HEK293T (cell line): Measurements from ENCODE around the gene PTGES3L.

Experiments used
- CTCF ChIA-PET: fragments of 350-600 bp; formaldehyde crosslinking; extraction: SDS; loops from one replicate; lab custom pipeline; 2021; ENCODE audit warnings: antibody characterized with exemption, inconsistent platforms; lab: Yijun Ruan, JAX
- POLR2A ChIA-PET: fragments of 350-600 bp; formaldehyde crosslinking; extraction: SDS; loops from one replicate; lab custom pipeline; 2020; ENCODE audit warnings: antibody characterized with exemption, inconsistent platforms; lab: Yijun Ruan, JAX
- DNase-seq: peaks from one replicate; pipeline ENCODE4 v3.0.0; 2012; ENCODE audit warnings: mixed read lengths; ENCODE audit errors: extremely low spot score
- ARNT ChIP-seq: fragments of 450-650 bp; IDR thresholded peaks from 2 replicates; pipeline ENCODE4 v1.6.1; 2017; ENCODE audit warnings: mild to moderate bottlenecking
- BHLHE40 ChIP-seq: fragments of 450-650 bp; IDR thresholded peaks from 2 replicates; pipeline ENCODE4 v1.6.1; 2016; ENCODE audit warnings: mild to moderate bottlenecking, moderate library complexity, borderline replicate concordance
- CTBP1 ChIP-seq: fragments of 450-650 bp; IDR thresholded peaks from 2 replicates; pipeline ENCODE4 v1.6.1; 2016; ENCODE audit warnings: borderline replicate concordance
- ELF4 ChIP-seq: fragments of 450-650 bp; IDR thresholded peaks from 2 replicates; pipeline ENCODE4 v1.6.1; 2017; ENCODE audit warnings: antibody characterized with exemption
- FOXA1 ChIP-seq: fragments of 450-650 bp; IDR thresholded peaks from 2 replicates; pipeline ENCODE4 v1.6.1; 2016; ENCODE audit warnings: mild to moderate bottlenecking
- FOXK2 ChIP-seq: fragments of 450-650 bp; IDR thresholded peaks from 2 replicates; pipeline ENCODE4 v1.6.1; 2016; ENCODE audit warnings: mild to moderate bottlenecking
- FOXM1 ChIP-seq: fragments of 450-650 bp; IDR thresholded peaks from 2 replicates; pipeline ENCODE4 v1.6.1; 2017; ENCODE audit warnings: mild to moderate bottlenecking, borderline replicate concordance
- HDGF ChIP-seq: fragments of 450-650 bp; IDR thresholded peaks from 2 replicates; pipeline ENCODE4 v1.6.1; 2017; ENCODE audit warnings: antibody characterized with exemption, borderline replicate concordance
- L3MBTL2 ChIP-seq: fragments of 450-650 bp; conservative IDR thresholded peaks from 2 replicates; pipeline ENCODE4 v1.6.1; 2016; ENCODE audit warnings: mild to moderate bottlenecking
- LEF1 ChIP-seq: fragments of 450-650 bp; IDR thresholded peaks from 2 replicates; pipeline ENCODE4 v1.6.1; 2017; ENCODE audit warnings: mild to moderate bottlenecking, borderline replicate concordance
- NFRKB ChIP-seq: fragments of 450-650 bp; IDR thresholded peaks from 2 replicates; pipeline ENCODE4 v1.6.1; 2016; ENCODE audit warnings: mild to moderate bottlenecking, moderate library complexity
- SP1 ChIP-seq: fragments of 450-650 bp; IDR thresholded peaks from 2 replicates; pipeline ENCODE4 v1.6.1; 2017
- SUZ12 ChIP-seq: fragments of 450-650 bp; IDR thresholded peaks from 2 replicates; pipeline ENCODE4 v1.6.1; 2016; ENCODE audit warnings: mild to moderate bottlenecking
- TARDBP ChIP-seq: fragments of 450-650 bp; IDR thresholded peaks from 2 replicates; pipeline ENCODE4 v1.6.1; 2016
- ZNF384 ChIP-seq: fragments of 450-650 bp; IDR thresholded peaks from 2 replicates; pipeline ENCODE4 v1.6.1; 2016
- TF ChIP-seq, protein P1 (sequence below): fragments of 450-650 bp; IDR thresholded peaks from 2 replicates; pipeline ENCODE4 v1.6.1; 2016

The PTGES3L gene

DNA sequence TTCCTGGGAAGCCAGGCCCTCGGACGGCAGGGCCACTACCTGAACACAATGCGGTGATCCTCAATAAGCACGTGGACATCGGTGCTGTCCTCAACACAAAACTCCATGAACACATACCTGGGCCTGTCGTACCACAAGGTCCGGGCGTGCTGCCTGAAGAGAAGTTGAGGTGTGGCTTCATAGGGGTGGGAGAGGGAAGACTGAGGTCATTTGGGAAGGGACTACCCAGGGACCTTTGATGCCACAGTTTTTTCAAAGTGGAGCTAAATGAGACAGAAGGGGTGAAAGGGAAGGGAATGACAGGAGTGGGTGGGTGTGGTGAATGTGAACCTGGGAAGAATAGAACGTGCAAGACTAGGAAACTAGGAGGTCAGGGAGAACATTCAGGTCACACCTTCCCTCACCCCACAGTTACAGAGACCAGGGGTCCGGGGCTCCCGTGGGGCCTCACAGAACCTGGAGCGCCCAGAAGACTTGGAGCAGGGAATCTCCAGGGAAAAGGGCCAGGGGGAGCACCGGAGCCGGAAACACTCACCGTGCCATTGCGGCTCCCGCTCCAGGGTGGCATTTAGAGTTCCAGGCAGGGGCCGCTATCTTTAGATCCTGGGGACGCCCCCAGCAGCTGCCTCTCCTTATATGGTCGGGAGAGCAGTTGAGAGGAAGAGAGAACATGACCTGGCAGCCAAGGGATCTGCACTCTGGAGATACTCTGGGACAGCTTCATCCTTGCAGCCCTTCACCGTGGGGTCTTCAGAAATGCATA is at the start of gene PTGES3L:
PTGES3L (minus strand) TSS at position 570 of the 763 bp plus-strand sequence; CDS start at position 543, 27 bp downstream.
- DNase-seq, result peak; percentile 67
- ChIA-PET POLR2A (interaction anchor here (0.7 to 5.0 kb wide), 5 partner anchors 11 to 389 kb away, joined by 3 to 32 read pairs (median 4); partner anchors contain the start of genes AARSD1, BECN1 and RPL27), CTCF (interaction anchor here (1.8 kb wide), 1 partner anchor 18 kb away, joined by 9 read pairs; the partner anchor contains the start of gene RPL27)
- no peak for TF ChIP-seq FOXA1
- TF ChIP-seq, protein P1, sequence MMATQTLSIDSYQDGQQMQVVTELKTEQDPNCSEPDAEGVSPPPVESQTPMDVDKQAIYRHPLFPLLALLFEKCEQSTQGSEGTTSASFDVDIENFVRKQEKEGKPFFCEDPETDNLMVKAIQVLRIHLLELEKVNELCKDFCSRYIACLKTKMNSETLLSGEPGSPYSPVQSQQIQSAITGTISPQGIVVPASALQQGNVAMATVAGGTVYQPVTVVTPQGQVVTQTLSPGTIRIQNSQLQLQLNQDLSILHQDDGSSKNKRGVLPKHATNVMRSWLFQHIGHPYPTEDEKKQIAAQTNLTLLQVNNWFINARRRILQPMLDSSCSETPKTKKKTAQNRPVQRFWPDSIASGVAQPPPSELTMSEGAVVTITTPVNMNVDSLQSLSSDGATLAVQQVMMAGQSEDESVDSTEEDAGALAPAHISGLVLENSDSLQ, result no peak
- TF ChIP-seq CTBP1, result no peak
- no peak for TF ChIP-seq TARDBP
- TF ChIP-seq NFRKB, result no peak
- TF ChIP-seq ELF4, result no peak
- TF ChIP-seq L3MBTL2, result no peak
- no peak for TF ChIP-seq HDGF
- no peak for TF ChIP-seq ZNF384
- TF ChIP-seq LEF1, result no peak
- no peak for TF ChIP-seq SP1

DNA sequence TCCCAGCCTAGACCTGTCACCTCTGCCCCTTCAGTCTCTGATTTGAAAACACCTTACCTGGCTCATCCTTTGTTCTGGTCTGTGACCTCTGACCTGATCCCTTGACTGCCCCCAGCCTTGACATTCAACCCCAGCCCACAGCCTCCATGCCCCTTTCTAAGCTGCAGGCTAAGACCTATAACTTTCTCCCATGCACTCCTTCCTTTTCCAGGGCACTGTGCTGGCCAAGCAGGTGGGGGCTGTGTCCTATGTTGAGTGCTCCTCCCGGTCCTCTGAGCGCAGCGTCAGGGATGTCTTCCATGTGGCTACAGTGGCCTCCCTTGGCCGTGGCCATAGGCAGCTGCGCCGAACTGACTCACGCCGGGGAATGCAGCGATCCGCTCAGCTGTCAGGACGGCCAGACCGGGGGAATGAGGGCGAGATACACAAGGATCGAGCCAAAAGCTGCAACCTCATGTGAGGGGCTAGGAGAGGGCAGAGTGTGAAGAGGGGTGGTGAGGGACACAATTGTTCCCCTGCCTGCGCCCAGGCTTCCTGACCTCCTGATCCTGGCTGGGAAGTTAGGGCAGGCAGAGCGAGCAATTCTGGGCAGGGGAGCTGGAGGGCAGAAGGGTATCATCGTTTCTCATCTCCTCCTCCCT is 48.5 kb upstream of the PTGES3L start:
- ChIA-PET POLR2A (no interaction called here), CTCF (no interaction called here)
- TF ChIP-seq, protein P1, result no peak
- TF ChIP-seq ELF4, result no peak
- TF ChIP-seq SP1, result no peak
- TF ChIP-seq FOXK2, result no peak
- no peak for TF ChIP-seq SUZ12
- no peak for TF ChIP-seq BHLHE40
- no peak for TF ChIP-seq L3MBTL2
- no peak for TF ChIP-seq LEF1
- no peak for TF ChIP-seq ARNT
- TF ChIP-seq CTBP1, result no peak
- TF ChIP-seq FOXM1, result no peak
- no peak for TF ChIP-seq TARDBP
- no peak for TF ChIP-seq HDGF
- TF ChIP-seq NFRKB, result no peak
- TF ChIP-seq ZNF384, result no peak
- no peak for TF ChIP-seq FOXA1
- DNase-seq, result no peak

DNA sequence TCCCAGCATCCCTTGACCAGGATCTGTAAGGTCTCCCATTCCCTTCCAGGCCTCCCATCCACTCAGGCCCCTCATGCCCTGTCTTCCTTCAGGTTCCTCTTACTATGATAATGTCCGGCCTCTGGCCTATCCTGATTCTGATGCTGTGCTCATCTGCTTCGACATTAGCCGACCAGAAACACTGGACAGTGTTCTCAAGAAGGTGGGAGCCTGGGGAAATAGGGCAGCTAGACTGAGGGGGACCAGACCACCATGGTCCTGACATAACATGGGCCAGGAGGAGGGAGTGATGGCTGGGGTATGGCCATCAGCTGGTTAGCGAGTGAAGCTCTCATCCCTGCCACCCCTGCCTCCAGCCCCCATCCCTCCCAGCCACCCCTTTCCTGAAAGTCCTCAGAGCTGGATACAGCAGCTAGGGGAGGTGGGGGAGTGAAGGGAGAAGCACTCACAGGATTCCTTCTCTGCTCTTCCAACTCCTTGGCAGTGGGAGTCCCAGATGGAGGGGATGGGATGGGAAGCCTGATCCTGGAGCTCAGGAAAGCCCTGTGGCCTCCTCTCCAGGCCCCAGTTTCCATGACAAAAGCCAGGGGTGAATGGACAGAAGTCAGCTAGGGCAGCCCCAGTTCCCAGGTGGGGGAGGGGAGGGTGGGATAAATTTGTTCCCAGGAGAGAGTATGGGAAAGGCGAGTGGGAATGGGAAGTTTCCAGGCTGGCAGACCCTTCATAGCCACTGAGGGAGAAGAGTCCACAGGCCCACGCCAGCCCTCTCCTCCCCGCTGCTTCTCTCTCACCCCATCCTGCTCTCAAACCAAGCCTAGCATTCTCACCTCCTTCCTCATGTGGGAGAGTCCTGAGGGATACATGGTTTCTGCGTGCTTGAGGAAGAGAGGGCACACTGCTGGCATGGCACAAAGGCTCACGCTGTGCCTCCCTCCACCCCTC is 47.5 kb upstream of the PTGES3L start:
- DNase-seq, result no peak
- ChIA-PET CTCF (no interaction called here), POLR2A (interaction anchor here (0.8 to 2.9 kb wide), 2 partner anchors 29 to 341 kb away, joined by 3 to 14 read pairs; partner anchors contain the start of gene RPL27)
- no peak for TF ChIP-seq ARNT
- no peak for TF ChIP-seq SP1
- TF ChIP-seq, protein P1, result no peak
- TF ChIP-seq SUZ12, result no peak
- TF ChIP-seq HDGF, result no peak
- no peak for TF ChIP-seq NFRKB
- no peak for TF ChIP-seq CTBP1
- no peak for TF ChIP-seq ELF4
- no peak for TF ChIP-seq BHLHE40
- no peak for TF ChIP-seq L3MBTL2
- no peak for TF ChIP-seq LEF1
- no peak for TF ChIP-seq FOXM1
- no peak for TF ChIP-seq ZNF384
- TF ChIP-seq FOXK2, result no peak
- TF ChIP-seq FOXA1, result no peak
- TF ChIP-seq TARDBP, result no peak

DNA sequence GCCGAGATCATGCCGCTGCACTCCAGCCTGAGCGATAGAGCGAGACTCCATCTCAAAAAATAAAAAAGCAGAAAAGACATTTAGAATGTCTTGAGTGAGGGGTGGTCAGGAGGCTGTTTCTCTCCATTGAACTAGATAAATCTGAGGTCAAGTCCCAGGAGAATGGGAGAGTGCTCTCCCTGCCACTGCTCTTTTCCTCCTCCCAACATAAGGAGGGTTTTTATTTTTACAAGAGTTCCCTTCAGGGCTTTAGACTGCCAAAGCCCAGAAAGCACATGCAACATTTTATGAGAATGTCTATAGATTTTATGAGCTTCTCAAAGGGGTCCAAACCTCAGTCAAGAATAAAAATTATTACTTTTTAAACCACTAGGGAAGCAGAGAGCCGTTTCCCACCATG is 46.7 kb upstream of the PTGES3L start:
- TF ChIP-seq LEF1, result no peak
- no peak for TF ChIP-seq FOXK2
- no peak for TF ChIP-seq FOXM1
- TF ChIP-seq L3MBTL2, result no peak
- TF ChIP-seq CTBP1, result no peak
- no peak for TF ChIP-seq FOXA1
- TF ChIP-seq ARNT, result no peak
- TF ChIP-seq ELF4, result no peak
- no peak for TF ChIP-seq TARDBP
- TF ChIP-seq, protein P1, result no peak
- ChIA-PET CTCF (no interaction called here), POLR2A (interaction anchor here (1.1 to 2.9 kb wide), 2 partner anchors 29 to 342 kb away, joined by 3 to 14 read pairs; partner anchors contain the start of gene RPL27)
- no peak for DNase-seq
